Measurements from ENCODE around the gene SLC36A1.

SLC36A1 gene

DNA sequence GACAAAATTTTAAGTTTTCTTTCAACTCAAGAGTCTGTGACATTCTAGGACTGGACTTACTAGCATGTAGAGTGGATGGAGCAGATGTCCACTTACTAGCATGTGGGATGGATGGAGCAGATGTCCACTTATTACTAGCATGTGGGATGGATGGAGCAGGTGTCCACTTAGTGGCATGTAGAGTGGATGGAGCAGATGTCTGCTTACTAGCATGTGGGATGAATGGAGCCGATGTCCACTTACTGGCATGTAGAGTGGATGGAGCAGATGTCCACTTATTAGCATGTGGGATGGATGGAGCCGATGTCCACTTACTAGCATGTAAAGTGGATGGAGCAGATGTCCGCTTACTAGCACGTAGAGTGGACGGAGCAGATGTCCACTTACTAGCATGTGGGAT, 2.4 kb downstream of the SLC36A1 start:
- Histone ChIP-seq H3K27me3 (ENCODE audit: insufficient read depth, low read depth) (no peaks in the 10 kb centered on the region), H3K27ac (no peak overlapping the region), H3K79me2 (ENCODE audit: insufficient read depth, low read depth) (no peaks in the 10 kb centered on the region; the same call in 1 of the 2 replicates), H3K36me3 (ENCODE audit: insufficient read depth) (no peaks in the 10 kb centered on the region), H4K20me1 (ENCODE audit: insufficient read depth) (no peaks in the 10 kb centered on the region), H3K4me1 (ENCODE audit: low read depth, poor library complexity, severe bottlenecking) (peaks cover 4% of the 10 kb centered on the region), H2AFZ (ENCODE audit: low read depth) (no peak overlapping the region), H3K9ac (no peak overlapping the region), H3K4me3 (IDR thresholded peaks at IDR 0.05; ENCODE audit: insufficient read depth, low read depth, low read length) (no peak overlapping the region), H3K4me2 (no peak overlapping the region)
- no peak for TF ChIP-seq CTCF (conservative IDR thresholded peaks at IDR 0.05; ENCODE audit: low read depth, low read length)

DNA sequence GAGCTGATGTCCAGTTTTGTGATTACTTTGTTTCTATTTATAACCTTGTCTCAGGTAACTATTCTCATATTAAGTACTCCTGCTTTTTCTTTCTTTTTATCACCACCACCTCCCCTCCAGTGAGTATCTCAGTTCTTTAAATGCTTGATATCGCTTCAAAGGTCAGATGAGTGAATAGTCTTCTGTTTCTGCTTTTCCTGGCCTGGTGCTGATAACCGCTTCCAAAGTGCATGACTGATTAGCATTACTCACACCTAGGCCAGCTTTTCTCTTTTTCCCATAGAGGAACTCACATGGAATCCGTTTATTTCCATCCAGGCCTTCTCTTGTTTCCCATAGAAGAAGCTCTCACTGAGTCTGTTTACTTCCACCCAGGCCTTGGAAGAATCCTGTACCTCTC, 3.2 kb downstream of the SLC36A1 start:
- H3K4me2 ChIP-seq = no peak overlapping the region
- H3K9ac ChIP-seq = no peak overlapping the region
- H3K27ac ChIP-seq = no peak overlapping the region
- no peaks in the 10 kb centered on the region for H3K36me3 ChIP-seq (ENCODE audit: insufficient read depth)
- H3K4me3 ChIP-seq (IDR thresholded peaks at IDR 0.05; ENCODE audit: insufficient read depth, low read depth, low read length) = no peak overlapping the region
- no peaks in the 10 kb centered on the region; the same call in 1 of the 2 replicates for H3K79me2 ChIP-seq (ENCODE audit: insufficient read depth, low read depth)
- H3K27me3 ChIP-seq (ENCODE audit: insufficient read depth, low read depth) = no peaks in the 10 kb centered on the region
- TF ChIP-seq CTCF (conservative IDR thresholded peaks at IDR 0.05; ENCODE audit: low read depth, low read length) = no peak
- H3K4me1 ChIP-seq (ENCODE audit: low read depth, poor library complexity, severe bottlenecking) = peaks cover 4% of the 10 kb centered on the region
- no peak overlapping the region for H2AFZ ChIP-seq (ENCODE audit: low read depth)
- H4K20me1 ChIP-seq (ENCODE audit: insufficient read depth) = no peaks in the 10 kb centered on the region

GRCh38 chr5:151451626-151452520, 4.5 kb downstream of the SLC36A1 start:
- Histone ChIP-seq H3K4me1 (ENCODE audit: low read depth, poor library complexity, severe bottlenecking) (peaks cover 4% of the 10 kb centered on the region), H3K4me3 (IDR thresholded peaks at IDR 0.05; ENCODE audit: insufficient read depth, low read depth, low read length) (no peak overlapping the region), H3K79me2 (ENCODE audit: insufficient read depth, low read depth) (no peaks in the 10 kb centered on the region; the same call in 1 of the 2 replicates), H3K4me2 (no peak overlapping the region), H3K27me3 (ENCODE audit: insufficient read depth, low read depth) (no peaks in the 10 kb centered on the region), H2AFZ (ENCODE audit: low read depth) (no peak overlapping the region), H3K9ac (no peak overlapping the region), H3K27ac (no peak overlapping the region), H3K36me3 (ENCODE audit: insufficient read depth) (no peaks in the 10 kb centered on the region), H4K20me1 (ENCODE audit: insufficient read depth) (no peaks in the 10 kb centered on the region)
- TF ChIP-seq CTCF (conservative IDR thresholded peaks at IDR 0.05; ENCODE audit: low read depth, low read length) = no peak

- H4K20me1 ChIP-seq (ENCODE audit: insufficient read depth) = no peaks in the 10 kb centered on the region
- H3K36me3 ChIP-seq (ENCODE audit: insufficient read depth) = no peaks in the 10 kb centered on the region
- no peaks in the 10 kb centered on the region for H3K4me1 ChIP-seq (ENCODE audit: low read depth, poor library complexity, severe bottlenecking)
- H3K9ac ChIP-seq = no peak overlapping the region
- no peak overlapping the region for H3K4me2 ChIP-seq
- no peaks in the 10 kb centered on the region for H3K79me2 ChIP-seq (ENCODE audit: insufficient read depth, low read depth)
- TF ChIP-seq CTCF (conservative IDR thresholded peaks at IDR 0.05; ENCODE audit: low read depth, low read length) = no peak
- no peak overlapping the region for H2AFZ ChIP-seq (ENCODE audit: low read depth)
- no peak overlapping the region for H3K4me3 ChIP-seq (IDR thresholded peaks at IDR 0.05; ENCODE audit: insufficient read depth, low read depth, low read length)
- H3K27me3 ChIP-seq (ENCODE audit: insufficient read depth, low read depth) = no peaks in the 10 kb centered on the region
- no peak overlapping the region for H3K27ac ChIP-seq
Measured at GRCh38 chr5:151454166-151454565, 6.8 kb downstream of the SLC36A1 start.

Measured in KMS-11 (cell line).